GM18907 (cell line): ENCODE results near the gene ZNF516.
"Not testable (repeated sequence)": the region's sequence is repeated elsewhere in the genome, so short reads cannot be mapped to it uniquely, and the experiment has no call there.

Experiments
- ATAC-seq: cut with Tn5 transposase; IDR thresholded peaks from one replicate; pipeline ENCODE4 v1.9.1; 2021; ENCODE audit warnings: mild to moderate bottlenecking, moderate library complexity; ENCODE audit not compliant: unreplicated experiment

The ZNF516 gene, protein sequence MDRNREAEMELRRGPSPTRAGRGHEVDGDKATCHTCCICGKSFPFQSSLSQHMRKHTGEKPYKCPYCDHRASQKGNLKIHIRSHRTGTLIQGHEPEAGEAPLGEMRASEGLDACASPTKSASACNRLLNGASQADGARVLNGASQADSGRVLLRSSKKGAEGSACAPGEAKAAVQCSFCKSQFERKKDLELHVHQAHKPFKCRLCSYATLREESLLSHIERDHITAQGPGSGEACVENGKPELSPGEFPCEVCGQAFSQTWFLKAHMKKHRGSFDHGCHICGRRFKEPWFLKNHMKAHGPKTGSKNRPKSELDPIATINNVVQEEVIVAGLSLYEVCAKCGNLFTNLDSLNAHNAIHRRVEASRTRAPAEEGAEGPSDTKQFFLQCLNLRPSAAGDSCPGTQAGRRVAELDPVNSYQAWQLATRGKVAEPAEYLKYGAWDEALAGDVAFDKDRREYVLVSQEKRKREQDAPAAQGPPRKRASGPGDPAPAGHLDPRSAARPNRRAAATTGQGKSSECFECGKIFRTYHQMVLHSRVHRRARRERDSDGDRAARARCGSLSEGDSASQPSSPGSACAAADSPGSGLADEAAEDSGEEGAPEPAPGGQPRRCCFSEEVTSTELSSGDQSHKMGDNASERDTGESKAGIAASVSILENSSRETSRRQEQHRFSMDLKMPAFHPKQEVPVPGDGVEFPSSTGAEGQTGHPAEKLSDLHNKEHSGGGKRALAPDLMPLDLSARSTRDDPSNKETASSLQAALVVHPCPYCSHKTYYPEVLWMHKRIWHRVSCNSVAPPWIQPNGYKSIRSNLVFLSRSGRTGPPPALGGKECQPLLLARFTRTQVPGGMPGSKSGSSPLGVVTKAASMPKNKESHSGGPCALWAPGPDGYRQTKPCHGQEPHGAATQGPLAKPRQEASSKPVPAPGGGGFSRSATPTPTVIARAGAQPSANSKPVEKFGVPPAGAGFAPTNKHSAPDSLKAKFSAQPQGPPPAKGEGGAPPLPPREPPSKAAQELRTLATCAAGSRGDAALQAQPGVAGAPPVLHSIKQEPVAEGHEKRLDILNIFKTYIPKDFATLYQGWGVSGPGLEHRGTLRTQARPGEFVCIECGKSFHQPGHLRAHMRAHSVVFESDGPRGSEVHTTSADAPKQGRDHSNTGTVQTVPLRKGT

DNA sequence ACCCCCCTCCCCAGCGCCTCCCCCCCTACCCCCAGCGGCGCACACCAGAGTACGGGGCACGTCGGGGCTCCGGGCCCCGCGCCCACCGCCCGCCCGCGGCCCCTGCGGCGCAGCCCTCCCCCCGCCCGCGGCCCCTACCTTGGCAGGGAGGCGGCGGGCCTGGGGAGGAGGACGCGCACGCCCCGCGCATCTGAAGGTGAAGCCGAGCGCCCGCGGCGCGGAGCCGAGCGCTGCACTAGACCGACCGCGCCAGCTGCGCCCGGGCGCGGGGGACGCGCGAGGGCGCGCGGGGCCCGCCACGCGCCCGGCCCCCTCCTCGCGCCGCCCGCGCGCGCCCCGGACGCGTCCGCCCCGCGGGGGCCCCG, at the start of gene ZNF516:
ZNF516 (minus strand) TSS at position 237 of the 365 bp plus-strand sequence. CDS start 52,188 bp downstream, outside the sequence.
- ATAC-seq: no peak

DNA sequence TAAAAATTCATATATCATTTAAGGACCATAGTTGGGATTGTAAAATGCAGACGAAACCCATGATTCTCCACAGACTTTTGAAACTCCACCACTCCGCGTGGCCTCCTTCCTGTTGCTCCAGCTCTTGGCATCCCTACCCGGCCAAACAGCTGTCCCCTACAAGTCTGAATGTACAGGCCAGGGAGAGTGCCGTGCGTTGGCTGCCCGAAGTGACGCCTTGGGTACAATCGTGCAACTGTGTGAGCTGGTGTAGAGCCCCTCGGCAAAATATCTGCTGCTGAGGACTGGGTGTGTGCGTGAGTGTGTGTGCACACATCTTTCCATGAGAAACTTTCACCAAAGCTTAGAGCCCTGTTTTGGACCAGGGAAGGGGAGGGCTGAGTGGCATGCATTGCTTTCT, 43.8 kb upstream of the ZNF516 start:
- ATAC-seq: no peak

DNA sequence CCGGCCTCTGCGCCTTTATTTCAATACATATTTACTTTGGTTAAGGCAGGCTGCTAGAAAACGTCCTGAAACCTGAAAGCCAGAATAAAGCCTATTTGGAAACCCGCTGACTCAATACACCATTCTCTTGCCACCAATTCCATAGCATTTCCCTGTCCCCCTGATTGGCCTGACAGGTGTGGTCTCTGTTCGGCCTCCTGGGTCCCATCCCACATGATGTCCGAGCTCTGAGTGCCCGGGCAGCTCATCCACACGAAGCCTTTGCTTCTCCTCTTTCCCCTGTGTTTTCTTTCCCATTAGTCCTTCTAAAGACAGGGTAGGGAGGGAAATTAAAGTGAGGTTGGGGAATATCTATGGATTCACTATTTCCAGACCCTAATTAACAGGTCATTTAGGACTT, 42.6 kb upstream of the ZNF516 start:
- ATAC-seq: no peak

DNA sequence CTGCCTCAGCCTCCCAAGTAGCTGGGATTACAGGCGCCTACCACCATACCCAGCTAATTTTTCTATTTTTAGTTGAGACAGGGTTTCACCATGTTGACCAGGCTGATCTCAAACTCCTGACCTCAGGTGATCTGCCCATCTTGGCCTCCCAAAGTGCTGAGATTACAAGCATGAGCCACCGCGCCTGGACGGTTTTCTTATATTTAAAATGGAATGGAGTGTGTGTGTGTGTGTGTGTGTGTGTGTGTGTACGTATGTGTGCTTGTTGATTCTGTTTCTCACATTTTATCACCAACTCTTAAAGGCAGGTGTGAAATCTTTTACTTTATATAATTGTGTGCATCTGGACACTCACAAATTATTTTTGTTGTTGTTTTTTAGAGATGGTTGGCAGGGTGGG, 41.6 kb upstream of the ZNF516 start:
- not testable (repeated sequence) for ATAC-seq

DNA sequence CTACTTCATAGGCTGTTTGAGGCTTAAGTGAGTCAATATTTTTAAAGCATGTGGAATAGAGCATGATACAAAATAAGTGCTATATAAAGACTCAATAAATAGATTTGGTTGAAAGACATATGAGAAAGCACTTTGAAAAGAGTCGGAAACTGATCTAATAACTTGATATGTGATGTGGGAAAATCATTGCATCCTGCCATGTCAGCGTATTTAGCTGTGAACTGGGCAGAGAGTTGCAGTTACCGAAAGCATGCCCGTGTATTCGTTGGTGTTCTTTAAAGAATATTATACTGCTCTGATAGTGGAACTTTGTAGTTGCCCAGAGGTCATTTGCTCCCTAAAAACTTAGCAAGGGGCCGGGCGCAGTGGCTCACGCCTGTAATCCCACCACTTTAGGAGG, 37.8 kb upstream of the ZNF516 start:
- ATAC-seq: no peak

DNA sequence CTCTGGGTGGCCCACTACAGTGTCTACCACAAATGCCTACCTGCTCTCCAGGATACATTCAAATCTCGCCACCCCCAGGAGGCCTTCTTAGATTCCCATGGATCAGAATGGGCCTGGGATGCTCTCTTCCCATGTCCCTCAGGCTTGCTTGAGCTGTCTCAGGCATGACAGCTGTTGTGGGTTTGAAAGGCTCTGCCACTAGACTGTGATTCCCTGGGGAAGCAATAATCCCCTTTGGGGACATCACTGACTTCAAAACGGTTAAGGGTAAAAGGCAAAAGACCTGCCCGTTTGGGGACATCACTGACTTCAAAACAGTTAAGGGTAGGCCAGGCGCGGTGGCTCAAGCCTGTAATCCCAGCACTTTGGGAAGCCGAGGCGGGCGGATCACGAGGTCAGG, 35.8 kb upstream of the ZNF516 start:
- no peak for ATAC-seq

DNA sequence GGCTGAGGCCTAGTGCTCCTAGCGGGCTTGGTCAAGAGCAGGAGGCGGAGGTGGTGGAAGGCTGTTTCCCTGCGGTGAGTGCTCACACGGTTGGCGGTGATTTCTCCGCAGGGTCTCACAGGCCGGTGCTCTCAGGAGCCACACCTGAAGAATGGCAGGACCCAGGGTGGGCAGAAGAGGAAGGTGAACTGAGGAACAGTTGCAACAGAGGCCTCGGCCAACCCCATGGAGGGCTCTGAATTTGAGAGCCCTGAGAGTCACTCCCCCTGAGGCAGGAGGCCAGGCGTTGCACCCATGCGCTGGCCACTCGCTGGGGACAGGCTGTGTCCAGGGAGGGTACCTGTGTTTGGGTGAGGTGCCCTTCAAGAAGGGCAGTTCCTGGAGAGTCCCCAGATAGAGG, 35.3 kb upstream of the ZNF516 start:
- no peak for ATAC-seq

DNA sequence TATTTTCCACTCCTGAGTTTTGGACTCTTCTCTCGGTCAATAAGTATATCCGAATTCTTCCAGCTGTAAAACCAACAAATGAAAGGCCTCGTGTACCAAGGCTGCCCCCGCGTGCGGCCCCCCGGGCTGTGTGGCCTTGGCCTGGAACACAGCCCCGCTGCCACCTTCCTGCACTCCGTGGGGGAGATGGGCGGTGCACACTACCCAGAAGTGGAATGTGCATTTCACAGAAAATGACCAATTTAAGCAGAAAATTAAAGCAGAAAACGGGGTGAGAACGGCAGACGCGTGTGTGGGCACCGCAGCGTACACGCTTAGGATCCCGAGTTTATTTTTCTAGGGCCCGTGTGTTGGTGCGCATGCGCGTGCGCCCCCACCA, 34.4 kb upstream of the ZNF516 start:
- ATAC-seq: no peak

DNA sequence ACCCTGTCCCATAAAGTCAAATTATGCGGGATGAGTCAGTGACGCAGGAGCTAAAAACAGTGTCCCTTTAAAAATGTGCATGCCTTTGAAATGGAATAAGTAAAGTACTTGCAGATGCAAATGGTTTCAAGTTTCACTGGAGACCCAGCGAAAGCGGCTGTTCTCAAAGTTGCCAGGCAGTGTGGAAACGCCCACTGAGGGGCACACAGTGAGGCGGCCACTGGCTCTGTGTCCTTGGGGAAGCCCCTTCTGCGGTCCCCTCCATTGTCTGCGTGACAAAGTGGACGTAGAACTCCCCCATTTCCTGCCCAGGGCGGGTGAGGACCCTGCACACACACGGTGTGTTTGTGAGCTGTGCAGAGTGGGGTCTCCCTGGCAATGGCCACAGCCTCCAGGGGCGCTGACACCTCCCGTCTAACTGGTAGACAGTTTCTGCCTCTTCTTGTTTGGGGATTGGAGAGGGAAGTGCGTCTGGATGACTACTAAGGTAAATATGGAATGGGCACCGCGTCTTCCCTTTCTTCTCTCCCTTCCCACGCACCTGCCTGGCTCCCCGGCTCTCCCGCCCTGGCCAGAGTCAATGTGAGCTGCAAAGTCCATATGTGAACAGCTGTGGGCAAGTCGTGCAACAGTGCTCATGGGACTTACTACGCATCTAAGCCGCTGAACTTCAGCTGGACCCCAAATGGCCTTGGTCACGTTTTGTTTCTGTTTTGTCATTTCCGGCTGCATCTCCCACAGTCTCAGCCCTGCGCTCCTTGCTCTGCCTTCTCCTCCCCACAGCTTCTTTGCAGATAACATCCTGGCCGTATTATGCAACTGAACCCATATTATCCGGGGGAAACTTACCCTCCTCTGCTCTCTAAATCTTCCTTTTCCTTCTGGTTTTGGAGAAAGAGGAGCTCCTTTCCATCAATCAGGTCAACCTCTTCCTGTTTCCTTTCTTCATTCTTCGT, 33.7 kb upstream of the ZNF516 start:
- peak; percentile 78 for ATAC-seq

DNA sequence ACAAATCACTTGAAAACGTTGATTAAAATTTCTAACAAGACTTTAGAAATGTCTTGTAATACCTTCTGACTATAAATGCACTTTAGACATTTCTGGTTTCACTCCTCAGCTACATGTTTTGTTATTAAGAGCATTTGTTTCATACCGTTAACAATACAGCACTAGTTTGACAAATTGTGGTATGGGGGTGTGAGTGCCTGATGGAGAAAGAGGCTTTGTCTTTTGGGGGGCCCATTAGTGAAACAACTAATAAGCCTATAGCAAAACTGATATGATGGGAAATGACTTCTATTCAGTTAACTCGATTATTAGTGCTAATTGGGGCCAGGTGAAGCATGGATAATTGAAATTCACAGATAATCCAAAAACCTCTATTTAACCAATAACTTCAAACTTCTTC, 30.9 kb upstream of the ZNF516 start:
- ATAC-seq: no peak

DNA sequence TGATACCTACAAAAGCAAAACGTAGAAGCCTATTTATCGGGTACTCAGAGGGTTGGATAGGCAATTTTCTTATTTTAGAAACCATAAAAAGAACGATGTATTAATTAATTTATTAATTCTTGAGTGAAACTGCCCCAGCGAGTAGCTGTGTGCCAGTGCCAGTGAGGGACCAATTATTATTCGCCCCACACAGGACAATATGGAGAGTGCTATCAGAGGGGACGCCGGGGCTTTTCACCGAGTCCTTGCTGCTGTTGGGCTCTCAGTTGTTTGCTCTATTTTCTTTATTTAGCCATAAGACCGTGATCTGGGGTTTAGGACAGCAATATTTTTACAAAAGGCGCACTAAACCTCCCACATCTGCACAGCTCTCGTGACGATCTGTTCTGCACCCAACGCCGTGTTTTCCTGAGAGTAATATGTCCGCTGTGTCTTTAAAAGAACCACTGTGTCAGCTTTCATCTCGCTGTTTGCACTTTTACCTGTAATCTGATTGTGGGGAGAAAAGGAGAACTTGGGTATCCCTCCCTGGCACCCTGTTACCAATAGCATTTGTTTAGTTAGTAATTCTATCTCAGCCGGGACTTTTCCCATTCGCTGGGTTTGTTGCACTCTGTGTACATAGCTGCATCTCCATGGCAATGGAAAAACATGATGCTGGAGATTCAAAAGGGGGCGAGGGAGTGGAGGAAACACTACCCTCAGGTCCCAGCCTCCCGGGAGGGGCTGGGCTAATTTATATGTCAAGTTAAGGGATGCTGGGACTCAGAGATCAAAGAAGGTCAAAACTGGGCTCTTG, 30.1 kb upstream of the ZNF516 start:
- ATAC-seq: no peak

DNA sequence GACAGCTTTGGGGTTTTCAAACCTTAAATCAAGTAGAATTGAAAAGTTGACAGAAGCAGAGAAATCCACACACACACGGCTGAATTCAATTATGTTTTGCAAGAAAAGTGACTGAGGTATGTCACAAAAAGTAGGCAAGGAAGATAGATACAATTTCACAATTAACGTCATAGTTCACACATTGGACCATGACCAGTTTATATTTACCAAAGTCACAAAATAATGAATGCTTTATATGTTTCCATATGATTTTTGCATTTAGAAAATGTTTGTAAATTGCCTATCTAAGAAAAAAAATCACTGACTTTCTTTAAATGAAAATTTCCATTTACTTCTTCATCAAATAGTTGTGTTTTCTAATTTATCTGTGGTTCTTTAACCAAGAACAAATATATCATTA, 29.4 kb upstream of the ZNF516 start:
- ATAC-seq: no peak

DNA sequence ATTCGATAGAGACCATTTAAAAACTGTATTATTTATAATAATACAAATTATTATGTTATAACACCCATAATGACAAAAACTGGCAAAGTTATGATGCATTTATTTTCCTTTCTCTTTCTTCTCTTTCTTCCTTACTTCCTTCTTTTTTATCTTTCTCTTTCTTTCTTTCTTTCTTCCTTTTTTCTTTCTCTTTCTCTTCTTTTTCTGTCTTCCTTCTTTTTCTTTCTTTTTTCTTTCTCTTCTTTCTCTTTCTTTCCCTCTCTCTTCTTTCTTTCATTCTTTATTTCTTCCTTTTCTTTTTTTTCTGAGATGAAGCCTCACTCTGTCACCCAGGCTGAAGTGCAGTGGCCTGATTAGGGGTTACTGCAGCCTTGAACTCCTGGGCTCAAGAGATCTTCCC, 27.5 kb upstream of the ZNF516 start:
- no peak for ATAC-seq

DNA sequence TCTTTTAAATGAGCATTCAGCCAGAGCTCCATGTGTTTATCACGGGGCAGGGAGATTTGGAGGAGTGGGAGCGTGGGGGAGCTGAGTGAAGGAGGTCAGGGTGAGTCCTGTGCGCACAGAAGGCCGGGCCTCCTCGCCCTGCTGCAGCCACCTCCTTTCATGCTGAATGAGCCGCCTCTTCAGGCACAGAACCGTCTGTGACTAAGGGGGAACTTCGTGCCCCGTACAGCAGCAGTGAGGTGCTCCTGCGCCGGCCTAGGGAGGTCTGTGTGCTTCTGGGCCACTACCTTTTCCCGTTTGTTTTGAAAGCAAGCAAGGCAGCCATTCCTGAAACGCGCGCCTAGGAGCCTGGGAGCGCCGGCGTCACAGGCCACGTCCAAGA, 27.1 kb upstream of the ZNF516 start:
- ATAC-seq: no peak

DNA sequence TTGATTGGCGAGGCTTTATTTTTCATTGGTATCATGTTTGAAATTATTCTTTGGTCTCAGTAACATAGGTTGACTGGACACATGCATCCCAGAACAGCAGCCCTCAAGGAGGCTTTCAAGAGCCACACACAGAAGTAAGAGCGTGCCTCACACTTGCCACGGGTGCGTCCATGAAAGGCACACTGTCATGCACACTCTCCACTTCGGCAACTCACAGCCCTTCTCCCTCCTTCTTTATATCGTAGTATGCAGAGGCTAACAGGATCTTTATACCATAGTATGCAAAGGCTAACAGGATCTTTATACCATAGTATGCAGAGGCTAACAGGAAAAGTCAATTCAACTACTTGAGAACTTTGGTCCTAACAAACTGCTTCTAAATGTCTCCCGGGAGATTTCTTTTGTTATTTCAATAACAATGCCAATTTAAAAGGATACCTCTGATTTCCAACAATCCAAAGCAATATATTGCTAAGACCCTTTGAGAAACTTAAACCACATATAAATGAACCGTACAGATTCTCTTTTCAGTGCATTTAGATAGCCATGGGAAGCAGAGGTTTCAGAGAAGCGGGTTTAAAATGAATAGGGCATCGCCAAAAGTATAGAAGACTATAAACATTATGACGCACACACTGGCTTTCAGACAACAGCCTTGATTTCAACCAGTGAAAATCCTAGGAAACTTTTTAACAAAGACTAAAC, 26.5 kb upstream of the ZNF516 start:
- no peak for ATAC-seq

DNA sequence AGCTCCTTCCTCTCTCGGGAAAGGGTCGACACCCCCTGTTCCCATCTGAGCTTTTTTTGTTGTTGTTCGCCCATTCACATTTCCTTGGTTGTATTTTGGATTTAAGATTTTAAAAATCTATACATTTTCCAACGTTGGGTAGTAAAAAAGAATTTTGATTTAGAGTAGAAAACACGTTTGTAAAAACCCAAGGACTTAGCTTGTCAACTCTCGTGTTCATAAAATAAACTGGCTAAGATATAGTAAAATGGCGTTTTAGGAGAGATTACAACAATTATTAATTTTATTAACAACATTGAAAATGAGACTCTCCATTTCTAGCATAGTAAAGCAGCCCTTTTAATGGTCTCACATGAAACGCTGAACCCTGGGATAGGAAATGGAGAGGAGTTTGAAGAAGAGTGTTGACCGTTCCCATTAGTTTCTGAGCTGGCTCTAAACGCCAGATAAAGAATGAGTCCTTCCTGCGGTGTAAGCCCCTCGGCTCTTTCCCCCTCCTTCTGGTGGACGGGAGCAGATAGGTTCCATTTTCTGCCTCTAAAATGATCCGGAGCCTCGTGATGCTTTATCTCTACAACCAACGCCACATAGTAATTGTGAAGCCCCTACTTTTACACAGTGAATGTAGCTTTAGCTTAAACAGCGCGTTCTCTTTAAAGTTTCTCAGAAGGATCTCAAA, 24.0 kb upstream of the ZNF516 start:
- no peak for ATAC-seq

DNA sequence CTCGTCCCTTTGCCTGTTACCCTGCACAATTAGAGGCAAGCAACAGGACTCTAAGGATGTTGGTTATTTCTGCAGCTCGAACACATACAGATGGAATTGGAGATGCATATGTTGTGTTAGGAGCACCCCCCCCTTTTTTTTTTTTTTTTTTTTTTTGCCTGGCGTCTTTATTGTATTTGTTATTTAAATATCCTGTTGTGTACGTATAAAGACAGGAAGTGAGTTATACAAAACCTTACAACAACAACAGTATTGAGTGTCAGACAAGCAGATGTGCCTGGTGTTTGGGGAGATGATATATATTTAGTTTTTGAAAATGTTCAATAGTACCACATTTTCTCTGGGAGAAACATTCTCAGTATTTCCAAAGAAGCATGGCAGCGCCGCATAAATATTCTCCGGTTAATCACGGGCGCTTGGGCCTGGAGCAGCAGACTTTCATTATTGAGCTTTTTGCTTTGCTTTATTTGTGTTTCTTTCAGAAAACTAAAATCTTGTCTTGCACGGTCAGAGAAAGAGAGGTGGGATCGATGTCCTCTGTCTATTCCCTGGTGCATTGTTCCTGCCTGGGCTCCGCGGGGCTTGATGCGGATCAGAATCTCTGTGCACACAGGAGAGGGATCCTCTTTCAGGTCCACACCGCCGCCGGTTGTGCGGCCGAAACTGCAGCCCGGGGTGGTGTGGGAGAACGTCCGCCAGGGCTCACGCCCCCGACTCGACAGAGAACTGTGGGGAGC, 23.2 kb upstream of the ZNF516 start:
- ATAC-seq: peak; percentile 43

DNA sequence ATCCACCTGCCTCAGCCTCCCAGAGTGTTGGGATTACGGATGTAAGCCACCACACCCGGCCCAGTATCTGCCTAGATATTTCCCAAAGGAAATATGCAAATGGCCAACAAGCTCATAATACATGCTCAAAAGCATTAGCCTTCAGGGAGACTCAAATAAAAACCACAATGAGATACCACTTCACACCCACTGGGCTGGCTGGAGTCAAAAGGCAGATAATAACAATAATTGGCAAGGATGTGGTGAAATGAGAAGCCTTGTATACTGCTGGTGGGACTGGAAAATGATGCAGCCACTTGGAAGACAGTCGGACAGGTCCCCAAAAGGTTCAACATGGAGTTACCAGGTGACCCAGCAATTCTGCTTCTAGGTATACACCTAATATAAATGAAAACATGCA, 20.5 kb upstream of the ZNF516 start:
- ATAC-seq: no peak
